Stomach (tissue), 4 donors: ENCODE results near the gene CSMD2.

Experiments
- POLR2A ChIP-seq, 4 donors: fragments of 450-650 bp; IDR thresholded peaks; one replicate each; pipeline ENCODE4 v1.6.1; 2016; ENCODE audit warnings: antibody characterized with exemption in 4 of 4, control low read depth in 2 of 4, mild to moderate bottlenecking in 1 of 4, moderate library complexity in 1 of 4
- TF ChIP-seq, protein P1 (sequence below), 7 experiments: fragments of 450-650 bp in 4 of 7; fragments of 200-600 bp in 3 of 7; sonication (generic) in 3 of 7; IDR thresholded peaks; one replicate each; pipeline ENCODE4 v1.5.1; 2016 to 2019; ENCODE audit warnings: antibody characterized with exemption in 7 of 7, control low read depth in 2 of 7, mild to moderate bottlenecking in 1 of 7

DNA sequence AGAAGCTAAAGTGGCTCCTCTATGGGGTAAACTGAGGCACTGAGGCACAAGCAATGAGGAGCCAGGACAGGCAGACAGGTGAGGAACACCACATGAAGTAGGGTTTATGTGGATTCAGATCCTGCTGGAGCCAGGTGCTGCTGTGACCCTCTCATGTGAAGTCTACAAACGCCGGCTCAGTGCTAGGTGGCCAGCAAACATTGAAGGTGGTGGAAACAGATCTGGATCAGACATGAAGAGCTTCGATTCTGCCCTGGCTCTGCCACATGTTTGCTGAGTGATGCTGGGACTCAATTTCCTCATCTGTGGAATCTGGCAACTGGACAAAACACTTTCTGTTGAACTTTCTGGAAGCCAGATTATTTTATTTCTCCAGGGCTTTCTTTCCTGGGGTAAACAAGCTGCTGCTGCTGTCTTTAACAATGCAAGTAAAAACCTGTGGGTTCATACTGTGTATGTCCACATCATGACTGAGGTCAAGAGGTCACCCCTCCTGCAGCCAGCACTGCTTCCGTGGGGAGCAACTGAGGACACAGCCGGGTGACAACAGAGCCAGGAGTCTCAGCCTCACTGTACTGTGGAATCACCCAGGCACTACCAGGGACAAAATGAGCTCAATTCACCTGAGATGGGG is 267.8 kb downstream of the CSMD2 start:
- TF ChIP-seq, protein P1, sequence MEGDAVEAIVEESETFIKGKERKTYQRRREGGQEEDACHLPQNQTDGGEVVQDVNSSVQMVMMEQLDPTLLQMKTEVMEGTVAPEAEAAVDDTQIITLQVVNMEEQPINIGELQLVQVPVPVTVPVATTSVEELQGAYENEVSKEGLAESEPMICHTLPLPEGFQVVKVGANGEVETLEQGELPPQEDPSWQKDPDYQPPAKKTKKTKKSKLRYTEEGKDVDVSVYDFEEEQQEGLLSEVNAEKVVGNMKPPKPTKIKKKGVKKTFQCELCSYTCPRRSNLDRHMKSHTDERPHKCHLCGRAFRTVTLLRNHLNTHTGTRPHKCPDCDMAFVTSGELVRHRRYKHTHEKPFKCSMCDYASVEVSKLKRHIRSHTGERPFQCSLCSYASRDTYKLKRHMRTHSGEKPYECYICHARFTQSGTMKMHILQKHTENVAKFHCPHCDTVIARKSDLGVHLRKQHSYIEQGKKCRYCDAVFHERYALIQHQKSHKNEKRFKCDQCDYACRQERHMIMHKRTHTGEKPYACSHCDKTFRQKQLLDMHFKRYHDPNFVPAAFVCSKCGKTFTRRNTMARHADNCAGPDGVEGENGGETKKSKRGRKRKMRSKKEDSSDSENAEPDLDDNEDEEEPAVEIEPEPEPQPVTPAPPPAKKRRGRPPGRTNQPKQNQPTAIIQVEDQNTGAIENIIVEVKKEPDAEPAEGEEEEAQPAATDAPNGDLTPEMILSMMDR (IDR thresholded peaks at IDR 0.05), result no peak
- no peak for TF ChIP-seq POLR2A (IDR thresholded peaks at IDR 0.05)
